Measurements from ENCODE around the gene SOX21.
"Not testable (repeated sequence)": the region's sequence is repeated elsewhere in the genome, so short reads cannot be mapped to it uniquely, and the experiment has no call there.

Gene SOX21

DNA sequence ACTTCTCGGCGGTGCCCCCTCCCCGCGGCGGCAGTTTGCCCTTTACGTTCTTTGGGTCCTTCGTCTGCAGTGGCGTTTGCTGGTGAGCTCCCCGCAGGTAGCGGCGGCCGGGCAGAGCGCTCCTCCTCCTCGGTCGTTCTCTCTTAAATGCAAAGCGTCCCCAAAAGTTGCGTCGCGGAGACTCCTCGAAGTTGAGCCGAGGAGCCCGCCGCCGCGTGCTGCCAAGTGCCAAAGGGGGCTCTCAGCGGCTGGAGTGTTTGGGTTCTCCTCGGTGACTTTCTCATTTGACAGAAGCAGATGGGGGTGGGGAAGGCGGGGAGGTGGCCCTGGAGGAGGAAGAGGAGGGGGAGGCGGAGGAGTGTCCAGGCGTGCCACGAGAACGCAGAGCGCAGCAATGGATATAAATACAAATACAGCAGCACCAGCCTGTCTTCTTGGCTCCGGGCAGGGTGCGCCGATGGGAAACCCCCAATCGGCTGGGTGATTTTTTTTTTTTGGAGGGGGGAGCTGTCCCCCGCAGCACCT is at the start of gene SOX21:
Gene SOX21 (minus strand): TSS at position 259 of the 525 bp plus-strand sequence. CDS start 496 bp downstream, outside the sequence.
- no peak for DNase-seq
- ATAC-seq, result no peak

DNA sequence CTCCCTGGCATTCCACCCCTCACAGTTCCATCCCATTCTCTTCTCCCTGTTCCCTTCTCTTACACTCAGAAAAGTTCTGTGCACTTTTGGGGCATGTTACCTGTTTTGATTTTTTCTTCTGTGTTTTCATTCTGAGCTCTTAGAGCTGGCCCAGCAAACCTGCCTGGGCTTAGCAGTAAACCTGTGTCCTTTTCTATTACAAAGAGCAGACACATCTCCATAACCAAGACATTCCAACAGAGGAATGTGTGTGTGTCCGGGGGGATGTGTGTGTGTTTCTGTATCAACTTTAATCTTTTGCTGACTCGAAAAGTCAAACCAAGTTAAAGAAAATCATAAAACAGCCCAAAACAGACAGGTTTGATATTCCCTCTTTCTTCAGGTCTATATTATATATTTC is 49.1 kb upstream of the SOX21 start:
- ATAC-seq (no peak), DNase-seq (no peak)

DNA sequence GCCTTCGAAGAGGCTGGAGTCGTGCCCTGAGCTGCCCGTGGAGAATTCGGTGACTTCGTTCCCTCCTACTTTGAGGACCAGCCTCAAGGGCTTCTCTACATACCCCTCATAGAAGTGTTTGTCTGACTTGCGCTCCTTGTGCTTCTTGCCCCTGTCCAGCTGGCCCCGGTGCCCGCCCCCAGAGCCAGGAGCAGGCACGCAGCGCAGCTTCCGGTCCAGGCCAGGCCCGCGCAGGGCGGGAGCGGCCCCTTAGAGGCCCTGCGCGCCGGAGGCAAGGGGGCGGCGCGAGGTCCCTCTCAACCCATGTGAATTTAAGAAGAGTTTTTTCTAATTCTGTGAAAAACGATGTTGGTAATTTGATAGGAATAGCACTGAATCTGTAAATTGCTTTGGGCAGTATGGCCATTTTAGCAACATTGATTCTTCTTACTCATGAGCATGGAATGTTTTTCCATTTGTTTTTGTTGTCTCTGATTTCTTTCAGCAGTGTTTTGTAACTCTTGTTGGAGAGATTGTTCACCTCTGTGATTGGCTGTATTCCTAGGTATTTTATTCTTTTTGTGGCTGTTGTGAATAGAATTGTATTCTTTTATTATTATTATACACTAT is 46.9 kb upstream of the SOX21 start:
- DNase-seq (no peak), ATAC-seq (no peak)

DNA sequence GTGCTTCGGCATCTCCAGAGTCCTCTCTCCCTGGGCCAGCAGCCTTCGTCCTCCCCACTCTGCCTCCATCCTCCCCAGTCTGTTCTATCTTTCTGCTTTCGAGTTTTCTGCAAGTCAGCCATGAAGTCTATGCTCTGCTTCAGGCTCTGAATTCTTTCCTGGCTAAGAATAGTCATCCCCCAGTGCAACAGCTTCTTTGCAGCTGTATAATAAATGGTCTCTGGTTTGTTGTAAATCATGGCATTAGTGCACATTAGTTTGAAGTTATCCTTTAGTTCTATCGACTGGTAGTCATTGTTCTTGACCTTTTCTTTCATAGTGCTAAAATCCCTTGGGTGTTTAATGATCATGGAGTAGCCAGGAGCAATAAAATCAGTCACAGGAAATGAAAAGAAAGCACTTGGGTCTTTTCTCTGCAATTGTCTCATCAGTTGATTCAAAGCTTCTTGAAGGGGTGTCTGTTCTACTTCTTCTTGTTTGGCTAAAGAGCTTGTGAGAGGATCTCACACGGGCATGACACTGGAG is 46.2 kb upstream of the SOX21 start:
- ATAC-seq (no peak), DNase-seq (no peak)

DNA sequence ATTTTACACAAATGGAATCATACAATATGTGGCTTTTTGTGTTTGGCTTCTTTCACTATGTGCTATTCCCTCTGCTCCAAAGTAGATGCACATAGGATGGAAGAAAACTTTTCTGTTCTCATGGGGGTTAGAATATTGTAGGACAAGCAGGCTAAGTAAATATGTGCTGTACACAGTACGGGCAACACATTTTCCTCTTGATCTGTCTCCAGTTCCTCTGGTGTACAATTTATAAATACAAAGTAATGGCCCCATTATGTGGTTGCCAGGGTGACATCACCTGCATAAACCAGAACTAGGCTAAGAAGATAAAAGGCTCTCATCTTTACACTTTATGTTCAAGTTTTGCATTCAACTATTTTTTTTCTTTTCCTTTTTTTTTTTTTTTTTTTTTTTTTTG is 41.0 kb upstream of the SOX21 start:
- ATAC-seq, result no peak
- no peak for DNase-seq

DNA sequence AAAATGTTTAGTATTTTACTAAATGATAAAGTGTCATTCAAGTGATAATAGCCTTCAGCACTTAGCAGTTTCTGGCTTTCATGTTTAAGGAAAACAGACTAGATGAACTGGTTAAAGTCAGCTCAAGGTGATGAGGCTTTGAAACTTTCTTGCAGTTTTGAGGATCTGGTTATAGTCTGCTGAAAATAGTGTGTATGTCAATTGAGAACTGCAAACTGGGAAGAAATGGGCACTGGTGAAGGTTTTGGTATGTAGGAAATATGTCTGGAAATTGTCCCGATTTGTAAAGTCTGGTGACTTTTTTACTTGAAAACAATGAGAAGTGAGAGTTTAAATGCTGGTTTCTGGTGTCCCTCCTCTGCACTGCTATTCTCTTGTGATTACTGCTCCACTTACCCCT is 36.8 kb upstream of the SOX21 start:
- DNase-seq, result no peak
- no peak for ATAC-seq

DNA sequence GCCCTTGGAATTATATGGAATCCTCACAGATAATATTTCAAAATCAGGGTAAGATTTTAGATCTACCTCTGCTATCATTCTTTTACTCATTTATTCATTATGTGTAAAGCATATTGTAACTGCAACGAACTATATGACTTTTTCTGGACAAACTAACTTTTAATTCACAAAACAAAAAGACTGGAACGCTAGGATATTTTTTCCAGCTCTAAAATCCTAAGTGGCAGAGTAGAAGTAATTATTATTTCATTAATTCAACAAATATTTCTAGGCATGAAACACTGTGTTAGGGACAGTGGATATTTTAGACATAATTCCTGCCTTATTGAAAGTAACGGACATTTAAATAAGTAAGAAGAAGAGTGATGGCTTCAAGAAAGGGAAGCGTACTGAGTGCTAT is 26.9 kb upstream of the SOX21 start:
- ATAC-seq (no peak), DNase-seq (no peak)

DNA sequence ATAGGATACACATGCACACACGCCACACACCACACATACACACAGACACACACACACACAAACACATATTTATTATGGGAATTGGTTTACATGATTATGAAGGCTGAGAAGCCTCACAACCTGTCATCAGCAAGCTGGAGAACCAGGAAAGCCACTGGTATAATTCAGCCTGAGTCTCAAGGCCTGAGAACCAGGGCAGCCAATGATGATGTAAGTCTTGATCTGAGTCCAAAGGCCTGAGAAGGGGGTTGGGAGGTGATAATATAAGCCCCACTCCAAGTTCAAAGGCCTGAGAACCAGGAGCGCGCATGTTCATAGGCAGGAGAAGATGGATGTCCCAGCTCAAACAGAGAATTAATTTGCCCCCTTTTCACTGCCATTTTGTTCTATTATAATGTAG is 18.7 kb upstream of the SOX21 start:
- DNase-seq, result no peak
- no peak for ATAC-seq

DNA sequence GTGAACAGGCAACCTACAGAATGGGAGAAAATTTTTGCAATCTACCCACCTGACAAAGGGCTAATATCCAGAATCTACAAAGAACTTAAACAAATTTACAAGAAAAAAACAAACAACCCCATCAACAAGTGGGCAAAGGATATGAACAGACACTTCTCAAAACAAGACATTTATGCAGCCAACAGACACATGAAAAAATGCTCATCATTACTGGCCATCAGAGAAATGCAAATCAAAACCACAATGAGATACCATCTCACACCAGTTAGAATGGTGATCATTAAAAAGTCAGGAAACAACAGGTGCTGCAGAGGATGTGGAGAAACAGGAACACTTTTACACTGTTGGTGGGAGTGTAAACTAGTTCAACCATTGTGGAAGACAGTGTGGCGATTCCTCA is 17.6 kb upstream of the SOX21 start:
- not testable (repeated sequence) for DNase-seq, ATAC-seq

DNA sequence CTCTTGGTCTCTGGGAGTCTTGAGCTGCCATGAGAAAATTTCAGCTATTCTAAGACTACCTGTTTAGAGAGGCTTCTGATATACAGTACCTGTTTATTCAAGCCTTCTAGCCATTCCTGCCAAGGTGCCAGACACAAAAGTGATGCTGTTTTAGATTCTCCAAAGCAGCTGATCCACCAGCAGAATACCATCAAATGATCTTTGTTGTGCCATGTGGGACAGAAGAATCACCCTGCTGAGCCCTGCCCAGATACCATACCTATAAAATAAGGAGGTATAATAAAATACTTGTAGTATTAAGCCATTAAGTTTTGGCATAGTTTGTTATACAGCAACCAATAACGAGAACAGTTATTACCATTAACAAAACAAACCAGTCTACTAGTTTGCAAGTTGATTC is 14.1 kb upstream of the SOX21 start:
- DNase-seq (no peak), ATAC-seq (no peak)

DNA sequence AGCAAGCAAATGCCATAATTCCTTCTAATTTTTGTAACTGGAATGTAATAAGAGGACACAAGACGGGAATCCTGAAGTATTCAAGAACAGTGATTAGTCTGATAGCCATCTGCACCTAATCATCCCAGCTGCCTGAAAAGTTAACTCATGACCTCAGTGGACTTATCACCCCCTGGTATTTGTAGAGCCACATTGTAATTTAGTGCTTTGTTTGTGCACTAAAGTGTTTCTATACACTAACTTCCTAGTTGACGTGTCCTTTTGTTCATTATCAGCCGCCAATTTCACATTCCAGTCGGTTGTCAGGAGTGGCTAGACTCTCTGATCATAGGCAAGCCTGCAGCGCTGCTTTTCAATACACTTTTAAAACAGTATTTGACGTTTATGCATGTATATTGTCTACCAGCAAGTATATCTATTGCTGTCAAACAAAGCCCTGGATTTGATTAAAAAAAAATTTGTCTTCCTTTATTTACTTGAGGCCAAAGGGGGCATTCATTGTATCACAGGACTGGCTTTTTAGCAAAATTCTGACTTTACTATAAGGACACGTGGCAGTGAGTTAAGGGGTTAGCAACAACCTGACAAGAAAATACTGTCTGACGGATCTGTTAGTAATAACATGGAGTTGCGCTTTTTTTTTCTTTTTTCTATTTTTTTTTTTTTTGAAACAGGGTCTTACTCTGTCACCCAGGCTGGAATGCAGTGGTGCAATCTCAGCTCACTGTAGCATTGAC is 10.4 kb upstream of the SOX21 start:
- ATAC-seq (no peak), DNase-seq (no peak)

DNA sequence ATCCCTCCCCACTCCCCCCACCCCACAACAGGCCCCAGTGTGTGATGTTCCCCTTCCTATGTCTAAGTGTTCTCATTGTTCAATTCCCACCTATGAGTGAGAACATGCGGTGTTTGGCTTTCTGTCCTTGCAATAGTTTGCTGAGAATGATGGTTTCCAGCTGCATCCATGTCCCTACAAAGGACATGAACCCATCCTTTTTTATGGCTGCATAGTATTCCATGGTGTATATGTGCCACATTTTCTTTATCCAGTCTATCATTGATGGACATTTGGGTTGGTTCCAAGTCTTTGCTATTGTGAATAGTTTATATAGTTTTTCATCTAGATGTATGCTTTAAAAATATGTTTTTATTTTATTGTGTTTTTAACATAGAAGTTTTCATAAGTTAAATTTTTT is 6.4 kb upstream of the SOX21 start:
- not testable (repeated sequence) for ATAC-seq

DNA sequence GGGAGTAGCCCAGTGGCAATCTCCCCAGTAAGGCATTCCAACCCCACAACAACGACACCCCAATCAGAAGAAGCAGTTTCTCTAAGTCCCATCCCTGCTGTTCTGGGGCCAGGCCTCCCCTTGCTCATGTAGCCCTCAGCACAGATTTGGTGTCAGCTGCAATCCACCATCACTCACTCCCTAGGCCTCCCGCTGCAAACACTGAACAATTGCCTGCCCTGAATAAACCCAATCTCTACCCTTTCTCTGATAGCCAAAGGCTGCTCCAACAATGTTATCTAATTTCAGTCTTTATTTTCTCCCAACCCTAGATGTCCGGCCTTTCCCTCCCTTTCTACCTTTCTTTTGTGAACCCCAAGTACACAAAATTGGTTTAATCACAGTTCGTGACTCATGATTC is 5.6 kb upstream of the SOX21 start:
- DNase-seq (no peak), ATAC-seq (no peak)

More for the DNA sequence above, 6.4 kb upstream of the SOX21 start:
- DNase-seq, result not testable (repeated sequence)

DNA sequence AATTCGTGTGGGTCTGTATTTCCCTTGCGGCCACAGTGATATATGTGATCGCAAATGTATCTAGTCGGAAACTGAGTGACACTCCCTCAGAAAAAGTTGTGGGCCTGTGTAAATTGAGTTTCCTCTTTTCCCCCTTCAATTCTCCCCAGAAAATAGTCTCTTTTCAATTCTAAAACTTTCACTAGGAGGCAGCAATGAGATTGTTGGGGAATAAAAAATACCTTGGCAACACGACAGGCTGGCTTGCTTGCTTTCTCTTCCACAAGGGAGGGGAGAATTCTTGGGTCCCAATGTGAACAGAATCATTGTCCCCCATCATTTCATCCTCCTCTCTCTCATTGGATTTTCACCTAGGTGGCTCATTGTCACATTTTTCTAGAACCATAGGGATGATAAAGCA is 3.7 kb upstream of the SOX21 start:
- DNase-seq, result no peak
- ATAC-seq, result no peak

DNA sequence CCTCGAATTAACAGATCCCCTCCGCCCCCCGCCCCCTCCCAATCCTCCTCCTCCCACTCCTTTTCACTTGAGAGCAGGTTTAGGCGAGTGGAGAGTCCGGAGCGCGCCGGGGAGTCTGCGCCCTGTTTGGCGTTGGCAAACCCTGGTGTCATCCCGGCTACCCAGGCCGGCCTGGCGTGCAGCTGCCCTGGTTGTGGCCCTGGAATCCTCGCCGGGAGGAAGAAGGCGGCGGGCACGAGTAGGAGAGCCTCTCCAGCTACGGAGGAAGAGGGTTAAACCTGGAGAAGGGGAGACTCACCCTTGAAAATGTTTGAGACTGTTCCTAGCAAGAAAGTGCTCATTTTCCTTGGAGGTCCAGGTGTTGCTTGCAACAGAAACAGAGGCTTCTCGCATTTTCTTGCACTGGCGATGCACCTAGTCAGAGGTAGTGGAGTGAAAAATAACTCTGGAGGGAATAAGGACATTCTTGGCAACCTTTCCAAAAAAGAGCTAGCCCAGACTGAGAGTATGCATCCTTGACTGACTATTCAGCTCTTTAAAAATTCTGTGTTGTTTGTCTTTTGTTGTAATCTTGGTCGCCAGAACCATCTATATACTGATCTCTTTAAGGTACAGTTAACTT is 1.3 kb upstream of the SOX21 start:
- DNase-seq, result no peak
- ATAC-seq, result no peak

DNA sequence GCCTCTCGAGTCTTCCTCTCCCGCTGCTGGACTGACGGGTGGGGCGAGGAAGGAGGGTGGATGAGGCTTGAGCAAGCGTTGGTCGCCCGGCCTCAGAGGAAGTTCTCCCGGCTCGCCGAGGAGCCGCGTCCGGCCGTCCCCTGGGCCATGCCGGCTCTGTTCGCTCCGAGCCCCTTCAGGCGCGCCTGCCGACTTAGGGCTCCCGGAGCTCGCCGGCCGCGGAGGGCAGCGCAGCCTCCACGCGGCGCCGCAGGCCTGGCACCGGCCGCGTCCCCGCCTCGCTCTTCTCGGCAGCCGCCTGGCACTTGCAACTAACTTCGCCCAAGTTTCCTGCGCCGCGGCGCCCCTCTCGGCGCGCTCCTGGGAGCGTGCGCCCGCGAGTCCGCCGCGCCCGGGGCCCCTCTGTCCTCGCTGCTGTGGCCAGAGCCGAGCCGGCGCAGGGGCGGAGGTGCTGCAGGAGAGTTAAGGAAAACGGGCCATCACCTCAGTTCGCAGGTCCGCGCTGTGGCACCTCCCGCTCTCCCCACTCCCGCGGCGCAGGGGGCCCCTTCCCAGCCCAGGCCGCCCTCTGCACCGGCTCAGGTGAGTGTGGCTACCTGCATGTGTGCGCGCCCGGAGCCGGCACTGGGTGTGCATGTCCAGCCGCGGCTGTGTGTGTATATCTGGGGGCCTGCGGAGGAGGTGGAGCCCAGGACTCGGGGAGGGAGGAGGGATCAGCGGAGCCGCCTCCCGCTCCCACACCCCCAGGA is 641 bp upstream of the SOX21 start:
- DNase-seq, result no peak
- ATAC-seq, result no peak

DNA sequence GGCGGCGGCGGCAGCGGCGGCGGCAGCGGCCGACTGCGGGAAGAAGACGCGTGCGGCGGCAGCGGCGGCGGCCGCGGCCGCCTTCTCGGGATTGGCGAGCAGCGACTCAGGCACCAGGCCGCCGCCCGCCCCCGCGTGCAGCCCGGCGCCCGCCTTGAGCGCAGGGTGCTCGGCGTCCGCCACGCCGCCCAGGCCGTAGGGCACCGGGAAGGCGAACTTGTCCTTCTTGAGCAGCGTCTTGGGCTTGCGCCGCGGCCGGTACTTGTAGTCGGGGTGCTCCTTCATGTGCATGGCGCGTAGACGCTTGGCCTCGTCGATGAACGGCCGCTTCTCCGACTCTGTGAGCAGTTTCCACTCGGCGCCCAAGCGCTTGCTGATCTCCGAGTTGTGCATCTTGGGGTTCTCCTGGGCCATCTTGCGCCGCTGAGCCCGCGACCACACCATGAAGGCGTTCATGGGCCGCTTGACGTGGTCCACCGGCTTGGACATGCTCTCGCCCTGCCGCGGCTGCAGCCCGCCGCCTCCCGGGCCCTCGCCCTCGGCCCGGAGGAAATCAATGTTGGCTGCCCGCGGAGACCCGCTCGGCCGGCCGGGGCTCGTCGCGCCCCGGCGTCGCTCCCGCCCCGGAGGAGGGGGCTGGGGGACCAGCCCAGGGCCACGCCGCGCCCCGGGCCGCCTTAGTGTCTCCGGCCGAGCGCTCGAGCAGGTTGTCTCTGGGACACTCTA is 621 bp downstream of the SOX21 start:
- ATAC-seq (no peak), DNase-seq (no peak)

DNA sequence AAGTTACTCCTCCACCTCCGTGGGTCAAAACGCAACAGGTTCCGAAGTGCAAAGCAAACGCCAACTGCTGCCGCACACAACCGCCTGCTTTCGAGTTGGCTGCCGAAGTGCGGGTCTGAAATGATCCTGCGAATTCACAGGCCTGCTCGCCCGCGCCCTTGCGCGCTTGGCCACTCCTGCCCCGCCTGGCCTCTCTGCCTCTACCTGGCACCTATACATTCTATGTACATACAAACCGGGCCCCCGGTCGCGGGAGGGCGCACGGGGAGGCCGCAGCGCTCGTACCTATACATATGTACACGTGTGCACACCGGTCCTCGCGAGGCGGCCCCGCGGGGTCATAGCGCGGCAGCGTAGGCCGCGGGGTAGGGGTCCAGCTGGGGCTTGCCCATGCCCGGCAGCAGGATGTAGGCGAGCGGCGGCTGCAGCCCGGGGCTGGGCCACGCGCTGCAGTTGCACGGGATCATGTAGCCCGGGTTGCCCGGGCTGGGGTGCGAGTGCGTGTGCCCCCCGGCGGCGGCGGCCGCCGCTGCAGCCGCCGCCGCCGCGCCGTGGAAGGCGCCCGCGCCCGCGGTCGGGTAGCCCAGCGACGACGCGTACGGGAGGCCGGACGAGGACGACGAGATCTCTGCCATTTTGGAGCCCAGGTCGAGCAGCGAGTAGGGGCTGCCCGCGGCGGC is 1.3 kb downstream of the SOX21 start:
- DNase-seq (no peak), ATAC-seq (peak; percentile 58)

DNA sequence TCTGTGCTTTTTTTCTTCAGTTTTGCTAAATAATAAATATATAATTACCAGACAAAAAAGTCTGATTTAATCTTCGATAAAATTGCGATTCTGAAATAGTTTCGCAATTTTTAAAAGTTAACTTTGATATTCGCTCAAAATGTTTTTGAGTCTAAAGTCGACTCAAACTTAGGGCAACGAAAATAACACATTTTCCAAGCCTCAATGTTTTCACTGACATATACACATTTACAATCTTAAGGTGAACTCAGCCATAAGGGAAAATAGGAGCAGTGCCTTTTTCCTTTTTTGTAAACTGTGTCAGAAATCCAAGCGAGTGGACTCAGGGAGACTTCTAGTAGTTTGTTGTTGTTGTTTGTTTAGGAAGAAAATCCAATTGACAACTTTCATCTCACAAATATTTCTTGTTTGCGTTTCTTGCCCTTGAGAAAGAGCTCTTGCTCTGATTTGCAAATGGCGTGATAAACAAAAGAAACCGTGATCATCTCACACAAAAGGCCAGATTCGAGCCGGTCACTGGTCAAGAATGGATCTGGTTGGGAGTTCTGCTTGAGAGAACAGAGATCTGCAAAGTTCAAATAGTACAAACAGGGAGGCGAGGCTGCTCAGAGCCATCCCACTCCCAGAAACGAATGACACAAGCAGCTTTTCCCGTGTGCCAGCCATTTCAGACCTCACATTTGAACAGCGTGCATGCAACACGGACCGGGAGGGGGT is 2.1 kb downstream of the SOX21 start:
- no peak for ATAC-seq
- DNase-seq, result no peak
